GM04503 (cell line): ENCODE results near the gene IFNGR1.
A peak's percentile ranks its signal among the peaks of the same experiment; 100 is the strongest.

ENCODE experiments used
- DNase-seq: peaks from one replicate; pipeline ENCODE4 v3.0.0-alpha.2; 2012; ENCODE audit warnings: low read depth

IFNGR1 gene

DNA sequence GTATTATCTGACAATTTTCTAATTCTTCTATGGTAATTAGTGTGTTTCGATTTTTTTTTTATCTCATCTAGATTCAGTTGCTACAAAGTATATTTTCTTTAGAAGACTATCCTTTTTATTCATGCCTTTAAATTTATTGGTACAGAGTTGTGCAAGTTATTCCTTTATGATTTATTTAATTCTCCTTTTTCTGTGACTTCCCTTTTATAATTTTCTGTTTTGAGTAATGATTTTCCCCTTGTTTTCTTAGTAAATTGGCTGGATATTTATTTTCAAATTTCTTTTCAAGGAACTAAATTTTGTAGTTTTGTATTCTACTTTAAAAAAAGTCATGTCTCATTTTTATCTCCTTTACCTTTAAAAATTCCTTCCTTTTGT is 43.3 kb downstream of the IFNGR1 start:
- DNase-seq: no peak

DNA sequence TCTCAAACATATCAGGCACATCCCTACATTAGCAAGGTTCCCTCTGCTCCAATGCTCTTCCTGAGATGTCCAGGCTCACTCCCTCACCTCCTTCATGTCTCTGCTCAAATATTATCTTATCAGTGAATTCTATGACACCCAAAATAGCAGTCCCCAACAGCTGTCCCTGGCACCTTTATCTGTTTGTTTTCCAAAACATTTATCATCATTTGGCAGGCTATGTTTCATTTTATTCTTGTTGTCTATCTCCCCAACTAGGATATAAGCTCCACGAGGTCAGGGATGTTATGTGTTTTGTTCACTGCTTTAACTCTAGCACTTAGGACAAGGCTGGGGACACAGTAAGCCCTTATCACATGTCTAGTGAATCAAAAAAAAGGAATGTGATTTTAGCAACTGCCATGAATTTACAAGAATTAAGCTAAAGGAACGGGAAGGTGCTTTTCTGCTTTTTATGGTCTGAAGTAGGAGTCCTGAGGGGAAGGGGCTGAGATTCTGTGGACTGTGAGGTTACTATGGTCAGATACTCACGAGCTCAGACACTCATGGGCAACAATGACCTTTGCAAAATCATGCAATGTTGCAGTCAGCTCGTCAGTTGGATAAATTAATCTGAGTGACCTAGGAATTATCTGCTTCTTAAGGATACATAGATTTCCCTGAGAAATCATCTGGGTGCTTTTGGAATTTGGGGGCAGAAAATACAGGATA is 43.9 kb downstream of the IFNGR1 start:
- no peak for DNase-seq

DNA sequence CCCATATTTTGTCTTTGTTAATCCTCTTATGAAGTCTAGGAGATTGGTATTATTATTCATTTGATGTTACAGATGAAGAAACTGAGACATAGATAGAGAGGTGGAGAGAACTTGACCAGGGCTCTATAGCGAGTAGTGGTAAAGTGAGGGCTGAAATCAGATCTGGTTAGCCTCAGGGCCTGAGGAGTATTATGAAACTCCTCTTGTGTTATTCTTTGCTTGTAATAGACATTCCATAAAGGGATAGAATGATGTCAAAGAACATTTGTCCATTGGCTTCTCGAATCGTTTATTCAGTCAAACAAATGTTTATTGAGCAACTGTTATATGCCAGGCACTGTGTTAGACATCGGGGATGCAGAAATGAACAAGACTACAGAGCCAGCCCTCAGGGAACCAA is 45.7 kb downstream of the IFNGR1 start, which contains the start of gene IL22RA2:
Gene IL22RA2 (minus strand): TSS at position 144 of the 400 bp plus-strand sequence. CDS start 11,895 bp downstream, outside the sequence.
- DNase-seq: no peak

DNA sequence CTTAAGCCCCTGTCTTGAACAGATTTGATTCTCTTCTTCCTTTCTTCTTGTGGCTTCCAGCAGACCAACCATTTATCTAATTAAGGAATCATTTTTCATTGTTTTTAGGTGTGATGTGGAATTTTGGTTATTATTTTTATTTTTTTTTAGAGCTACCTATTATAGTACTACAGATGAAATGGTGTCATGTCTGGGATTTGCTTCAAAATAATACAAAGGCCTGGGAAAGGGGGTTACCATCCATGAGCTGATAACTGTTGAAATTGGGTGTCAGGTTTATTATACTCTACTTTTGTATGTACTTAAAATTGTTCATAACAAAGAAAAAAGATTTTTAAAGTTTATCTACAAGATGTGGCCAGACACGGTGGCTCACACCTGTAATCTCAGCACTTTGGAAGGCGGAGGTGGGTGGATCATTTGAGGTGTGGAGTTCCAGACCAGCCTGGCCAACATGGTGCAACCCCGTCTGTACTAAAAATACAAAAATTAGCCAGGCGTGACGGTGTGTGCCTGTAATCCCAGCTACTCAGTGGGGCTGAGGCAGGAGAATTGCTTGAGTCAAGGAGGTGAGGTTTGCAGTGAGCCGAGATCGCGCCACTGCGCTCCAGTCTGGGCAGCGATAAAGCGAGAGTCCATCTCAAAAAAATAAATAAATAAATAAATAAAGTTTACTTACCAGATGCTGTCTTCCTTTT is 46.3 kb downstream of the IFNGR1 start:
- no peak for DNase-seq

DNA sequence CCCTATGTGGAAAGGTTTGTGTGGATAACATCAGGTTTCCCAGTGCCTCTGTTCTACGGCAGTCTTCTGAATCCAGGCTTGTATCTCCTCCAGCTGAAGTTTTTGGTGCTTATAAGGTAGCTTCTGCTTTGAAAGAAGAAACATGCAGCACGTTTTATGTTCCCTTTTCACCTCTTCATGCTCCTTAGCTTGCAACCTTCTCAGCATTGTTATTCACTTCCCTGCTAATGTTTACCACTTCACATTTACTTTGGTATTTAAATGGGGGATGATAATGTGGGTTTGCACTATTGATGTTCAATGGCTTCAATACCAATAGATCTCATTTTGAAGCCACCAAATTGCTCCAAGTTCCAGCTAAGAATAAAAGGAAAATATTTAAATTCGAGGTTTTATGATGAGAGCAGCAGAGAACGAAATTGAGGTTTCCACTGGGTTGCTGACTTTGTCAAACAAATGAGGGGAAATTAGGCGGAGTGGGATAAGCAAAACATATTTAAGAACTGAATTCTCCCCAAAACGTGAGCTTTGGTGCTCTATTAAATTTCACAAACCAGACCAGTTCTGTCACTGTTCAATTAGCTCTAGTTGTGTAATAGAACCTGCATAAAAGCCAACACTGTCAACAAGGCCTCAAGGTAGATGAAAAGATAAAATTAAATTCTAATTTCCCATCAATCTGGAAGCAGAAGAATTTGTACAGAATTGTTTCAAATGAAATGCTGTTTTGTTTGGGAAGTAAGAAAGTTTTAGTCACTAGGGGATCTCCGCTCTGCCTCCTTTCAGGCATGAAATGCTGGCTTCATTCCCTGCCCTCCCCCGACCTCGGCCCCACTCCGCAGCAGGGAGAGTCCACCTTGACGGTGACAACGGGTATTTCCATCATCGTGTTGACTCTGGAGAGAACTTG is 47.1 kb downstream of the IFNGR1 start:
- DNase-seq: no peak

DNA sequence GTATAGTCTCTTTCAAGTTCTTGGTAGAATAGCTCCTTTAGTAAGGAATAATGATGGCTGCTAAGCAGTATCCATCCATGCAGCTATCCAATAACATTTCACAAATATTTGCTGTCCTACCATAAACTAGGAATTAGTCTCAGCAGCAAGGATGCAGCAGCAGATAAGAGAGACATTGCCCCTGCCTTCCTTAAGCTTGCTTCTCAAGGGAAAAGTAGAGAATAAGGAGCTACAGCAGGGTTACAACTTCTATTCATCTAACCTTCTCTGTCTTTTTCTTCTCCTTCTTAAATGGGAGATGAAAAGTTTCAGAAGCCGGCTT is 48.2 kb downstream of the IFNGR1 start:
- no peak for DNase-seq

DNA sequence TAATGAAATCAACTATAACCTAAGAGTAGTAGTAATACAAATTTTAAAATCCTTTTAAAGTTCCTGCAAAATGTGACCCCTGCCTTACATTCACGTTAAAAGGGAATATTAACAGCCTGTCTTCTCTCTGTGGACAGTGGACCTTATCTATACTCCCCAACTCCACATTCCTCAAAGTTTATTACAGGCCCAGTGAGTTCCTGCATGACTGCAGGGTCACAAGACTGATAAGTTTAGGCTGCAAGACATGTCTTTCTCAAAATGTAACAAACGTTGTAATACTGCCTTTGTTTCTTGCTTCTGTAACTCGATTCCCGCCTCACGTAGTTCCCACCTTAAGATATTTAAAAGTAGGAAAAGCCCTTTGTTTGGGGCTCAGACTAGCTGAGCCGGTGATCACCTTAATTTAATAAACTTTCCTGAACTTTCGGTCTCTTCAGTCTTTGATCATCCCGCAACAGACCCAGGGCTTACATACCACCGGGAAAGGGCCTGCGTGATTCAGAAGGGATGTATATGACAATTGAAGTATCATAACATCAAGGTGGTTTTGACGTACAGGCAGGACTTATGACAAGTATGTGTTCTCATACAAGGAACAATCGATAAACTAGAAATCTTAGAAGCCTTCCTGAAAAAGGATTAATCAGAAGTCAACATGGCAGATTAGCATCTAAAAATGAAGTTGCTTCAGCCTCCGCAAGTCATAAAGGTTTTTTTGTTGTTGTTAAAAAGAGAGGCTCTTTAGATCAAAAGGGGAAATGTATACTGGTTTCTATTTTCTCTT is 48.7 kb downstream of the IFNGR1 start:
- no peak for DNase-seq

DNA sequence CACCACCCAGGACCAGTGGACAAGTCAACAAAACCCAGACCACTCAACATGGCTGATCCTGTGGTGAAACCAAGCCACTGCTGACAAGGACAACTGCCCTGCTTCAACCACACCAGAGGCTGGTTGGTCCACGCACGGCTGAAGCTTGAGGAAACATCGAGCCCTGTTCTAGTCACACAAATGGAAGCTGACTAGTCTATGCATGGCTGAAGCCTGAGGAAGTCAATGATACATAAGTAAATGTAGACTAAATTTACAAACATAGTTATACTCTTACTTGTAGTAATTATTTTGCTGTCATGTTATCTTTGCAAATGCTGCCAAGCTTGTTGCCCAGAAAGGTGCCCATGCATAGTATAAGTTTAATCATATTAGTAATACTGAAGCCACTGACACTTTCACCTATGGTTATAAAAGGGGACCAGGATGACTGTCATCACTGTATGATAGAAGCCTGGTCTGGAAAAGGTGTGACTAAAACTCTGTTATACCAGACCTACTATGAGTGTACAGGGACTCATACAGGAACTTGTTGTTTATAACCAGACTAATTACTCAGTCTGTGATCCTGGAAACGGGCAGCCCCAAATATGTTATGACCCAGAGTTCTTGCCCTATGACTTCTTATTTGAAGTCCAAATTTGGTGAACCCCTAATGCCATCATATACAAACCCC is 51.3 kb downstream of the IFNGR1 start:
- no peak for DNase-seq

DNA sequence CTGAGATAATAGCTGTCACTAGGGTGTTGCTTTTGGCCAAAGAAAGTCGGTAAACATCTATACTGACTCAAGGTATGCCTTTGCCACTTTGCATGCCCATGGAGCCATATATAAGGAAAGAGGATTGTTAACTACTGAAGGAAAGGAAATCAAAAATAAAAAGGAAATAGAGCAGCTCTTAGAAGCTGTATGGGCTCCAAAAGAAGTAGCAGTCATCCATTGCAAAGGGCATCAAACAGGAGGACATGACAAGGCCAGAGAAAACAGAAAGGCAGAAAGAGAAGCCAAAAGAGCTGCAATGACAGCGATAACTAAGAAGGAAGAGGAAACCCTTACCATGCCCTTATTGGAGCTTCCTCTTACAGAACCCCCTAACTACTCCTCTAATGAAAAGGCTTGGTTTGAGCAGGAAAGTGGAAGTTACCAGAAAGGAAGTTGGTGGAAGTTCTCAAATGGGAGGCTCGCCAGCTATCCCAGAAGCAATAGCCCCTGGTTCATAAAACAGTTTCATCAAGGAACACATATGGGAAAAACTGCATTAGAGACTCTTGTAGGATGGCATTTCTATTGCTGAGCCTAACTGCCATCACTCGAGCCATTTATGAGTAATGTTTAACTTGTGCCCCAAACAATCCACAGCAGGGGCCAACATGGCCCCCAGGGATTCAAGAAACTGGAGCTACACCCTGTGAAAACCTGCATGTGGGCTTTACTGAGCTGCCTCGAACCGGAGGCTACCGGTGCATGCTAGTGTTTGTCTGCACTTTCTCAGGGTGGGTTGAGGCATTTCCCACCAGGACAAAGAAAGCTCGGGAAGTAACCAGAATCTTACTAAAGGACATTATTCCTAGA is 52.7 kb downstream of the IFNGR1 start:
- DNase-seq: no peak

DNA sequence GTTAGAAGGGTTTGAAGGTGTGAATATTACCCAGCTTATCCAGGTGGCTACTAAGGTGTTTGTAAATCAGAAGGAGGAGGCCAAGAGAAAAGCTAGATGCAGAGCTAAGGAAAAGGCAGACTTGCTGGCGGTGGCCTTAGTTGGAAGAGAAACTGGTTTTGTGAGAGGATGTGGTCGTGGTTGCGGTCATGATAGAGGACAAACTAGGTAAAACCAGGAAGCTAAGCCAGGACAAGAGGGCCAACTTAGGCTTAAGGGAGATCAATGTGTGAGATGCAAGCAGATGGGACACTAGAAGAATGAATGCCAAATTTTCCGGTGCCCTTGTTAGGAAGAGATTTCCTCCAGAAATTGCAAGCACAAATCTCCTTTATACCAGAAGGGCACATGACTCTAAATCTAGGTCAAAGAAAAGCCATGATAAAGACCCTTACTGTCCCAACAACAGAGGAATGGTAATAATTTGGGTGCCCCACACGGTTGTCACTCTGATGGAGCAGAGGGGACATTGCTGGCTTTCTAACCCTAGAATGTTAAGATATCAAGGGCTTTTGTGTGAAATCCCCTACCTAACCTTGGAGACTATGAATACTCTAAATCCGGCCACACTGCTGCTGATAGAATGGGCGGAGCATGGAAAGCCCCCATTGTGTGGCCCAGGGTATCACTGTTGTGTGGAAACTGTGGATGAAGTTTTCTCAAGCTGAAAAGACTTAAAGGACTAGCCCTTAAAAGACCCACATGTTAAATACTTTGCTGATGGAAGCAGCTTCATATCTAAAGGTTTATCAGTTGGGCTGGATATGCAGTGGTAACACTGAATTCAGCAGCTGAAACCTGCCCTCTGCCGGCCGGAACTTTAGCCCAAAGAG is 53.6 kb downstream of the IFNGR1 start:
- no peak for DNase-seq

DNA sequence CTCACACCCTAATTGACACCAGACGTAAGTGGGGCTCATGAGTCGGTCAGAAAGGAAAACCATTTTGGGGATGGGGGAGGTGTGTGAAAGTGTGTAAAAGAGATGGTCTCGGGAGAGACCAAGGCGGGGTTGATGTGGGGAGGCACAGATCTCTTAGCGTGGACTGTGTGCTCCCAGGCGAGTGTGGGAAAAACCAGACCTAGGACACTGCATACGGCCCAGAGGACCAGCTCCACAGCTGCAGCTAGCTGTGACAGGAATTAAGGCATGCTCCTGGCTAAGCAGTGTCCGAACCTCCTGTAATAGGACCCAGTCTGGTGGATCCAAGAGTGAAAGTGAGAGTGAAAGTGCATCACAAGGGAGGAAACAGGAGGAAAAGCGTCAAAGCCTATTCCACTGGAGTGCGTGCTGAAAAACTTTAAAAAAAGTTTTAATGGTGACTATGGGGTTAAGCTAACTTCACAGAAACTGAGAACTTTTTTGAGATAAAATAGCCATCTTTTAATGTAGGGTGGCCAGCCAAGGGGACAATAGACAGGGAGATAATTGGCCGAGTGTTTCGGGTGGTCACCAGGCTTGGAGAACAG is 55.4 kb downstream of the IFNGR1 start:
- DNase-seq: no peak

DNA sequence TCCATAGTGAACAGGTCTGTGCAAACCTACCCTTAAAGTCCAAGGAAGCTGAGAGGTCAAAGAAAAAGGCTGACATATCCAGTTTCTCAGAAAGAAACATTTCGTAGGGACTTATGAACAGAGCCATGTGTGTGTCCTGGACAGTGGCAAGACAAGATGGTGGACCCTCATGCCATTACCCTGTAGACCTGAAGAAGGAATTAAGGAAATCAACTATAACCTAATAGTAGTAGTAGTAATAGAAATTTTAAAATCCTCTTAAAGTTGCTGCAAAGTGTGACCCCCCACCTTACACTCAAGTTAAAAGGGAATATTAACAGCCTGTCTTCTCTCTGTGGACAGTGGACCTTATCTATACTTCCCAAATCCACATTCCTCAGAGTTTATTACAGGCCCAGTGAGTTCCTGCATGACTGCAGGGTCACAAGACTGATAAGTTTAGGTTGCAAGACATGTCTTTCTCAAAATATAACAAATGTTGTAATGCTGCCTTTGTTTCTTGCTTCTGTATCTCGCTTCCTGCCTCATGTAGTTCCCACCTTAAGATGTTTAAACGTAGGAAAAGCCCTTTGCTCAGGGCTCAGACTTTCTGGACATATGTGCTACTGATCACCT is 56.4 kb downstream of the IFNGR1 start:
- DNase-seq: no peak

DNA sequence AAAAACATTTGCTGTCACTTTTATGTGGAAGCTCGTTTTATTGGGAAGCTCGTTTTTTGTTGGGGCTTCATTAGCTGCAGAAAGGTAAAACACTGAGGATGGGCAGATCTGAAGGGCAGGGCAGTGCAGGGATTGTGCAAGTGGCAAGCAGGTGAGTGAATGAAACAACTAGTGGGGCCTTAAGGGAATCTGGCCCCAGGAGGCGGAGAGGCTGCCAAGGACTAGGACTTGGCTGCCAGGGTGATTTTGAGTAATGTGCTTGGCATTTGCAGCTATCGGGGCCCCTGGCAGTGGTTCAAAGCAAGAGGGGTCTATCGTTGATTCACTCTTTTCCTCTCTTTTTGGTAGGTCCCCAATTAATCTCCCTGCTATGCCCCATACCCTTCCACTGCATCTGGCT is 57.2 kb downstream of the IFNGR1 start:
- DNase-seq: no peak

DNA sequence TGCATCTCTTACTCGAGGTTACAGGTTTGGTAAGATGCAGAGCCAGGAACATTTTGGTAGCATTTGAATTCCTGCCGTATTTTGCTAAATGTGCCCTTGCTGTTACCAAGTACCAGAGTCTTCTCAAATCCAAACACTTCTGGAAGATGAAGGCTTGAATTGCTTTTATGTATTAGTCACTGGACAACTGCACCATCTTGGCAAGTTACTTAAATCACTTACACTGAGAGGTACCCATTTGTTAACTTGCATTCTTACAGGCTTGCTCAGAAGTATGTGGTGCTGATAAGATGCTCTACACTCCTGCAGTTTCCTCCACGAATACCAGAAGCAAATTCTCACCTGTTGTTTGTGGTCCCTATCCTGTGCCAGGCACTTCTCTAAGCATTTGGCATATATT is 58.4 kb downstream of the IFNGR1 start:
- no peak for DNase-seq

DNA sequence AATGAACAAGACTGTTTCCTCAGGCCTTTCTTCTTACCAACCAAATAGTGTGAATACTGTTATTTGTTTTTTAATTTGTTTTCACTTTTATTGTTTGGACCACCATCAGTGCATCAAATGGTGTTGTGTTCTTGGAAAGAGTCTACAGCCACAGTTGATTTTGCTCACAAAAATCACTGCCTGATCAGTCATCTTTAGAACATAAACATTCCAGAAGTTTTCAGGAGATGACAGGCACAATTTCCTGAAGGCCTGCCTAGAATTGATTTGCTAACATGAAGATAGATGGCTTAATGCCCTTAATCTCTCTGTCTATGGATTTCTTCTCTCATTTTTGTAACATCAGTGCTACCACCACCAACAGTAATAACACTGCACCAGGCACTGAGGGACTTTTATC is 59.3 kb downstream of the IFNGR1 start:
- no peak for DNase-seq

DNA sequence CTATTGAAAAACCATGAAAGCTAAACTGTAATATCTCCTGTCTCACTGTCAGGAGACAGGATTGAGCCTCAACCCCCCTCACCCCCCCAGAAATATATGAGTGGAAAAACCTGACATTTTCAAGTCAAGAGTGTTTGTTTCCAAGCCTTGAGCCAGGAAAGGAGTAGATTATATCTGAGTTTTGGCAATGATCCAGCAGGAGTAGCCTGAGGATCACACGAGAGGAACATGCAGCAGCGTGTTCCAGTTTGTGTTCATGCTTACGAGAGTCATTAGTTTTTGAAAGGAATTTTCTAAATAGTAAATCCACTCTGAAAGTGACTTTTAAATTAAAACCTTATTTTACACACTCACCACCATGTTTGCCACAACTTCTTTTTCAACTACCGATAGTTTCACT is 61.6 kb downstream of the IFNGR1 start:
- no peak for DNase-seq

DNA sequence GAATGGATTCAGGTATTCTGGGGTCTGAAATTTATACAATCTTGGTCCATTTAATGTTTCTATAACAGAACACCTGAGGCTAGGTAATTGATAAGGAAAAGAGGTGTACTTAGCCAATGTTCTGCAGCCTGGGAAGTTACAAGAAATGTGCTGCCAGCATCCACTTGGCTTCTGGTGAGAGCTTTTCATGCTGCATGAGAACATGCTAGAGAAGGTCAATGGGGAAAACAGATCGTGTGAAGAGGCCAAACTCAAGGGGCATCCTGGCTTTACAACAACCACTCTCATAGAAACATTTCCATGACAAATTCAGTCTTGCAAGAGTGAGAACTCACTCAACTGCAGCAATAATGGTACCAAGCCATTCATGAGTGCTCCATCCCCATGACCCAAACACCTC is 62.5 kb downstream of the IFNGR1 start:
- DNase-seq: no peak

DNA sequence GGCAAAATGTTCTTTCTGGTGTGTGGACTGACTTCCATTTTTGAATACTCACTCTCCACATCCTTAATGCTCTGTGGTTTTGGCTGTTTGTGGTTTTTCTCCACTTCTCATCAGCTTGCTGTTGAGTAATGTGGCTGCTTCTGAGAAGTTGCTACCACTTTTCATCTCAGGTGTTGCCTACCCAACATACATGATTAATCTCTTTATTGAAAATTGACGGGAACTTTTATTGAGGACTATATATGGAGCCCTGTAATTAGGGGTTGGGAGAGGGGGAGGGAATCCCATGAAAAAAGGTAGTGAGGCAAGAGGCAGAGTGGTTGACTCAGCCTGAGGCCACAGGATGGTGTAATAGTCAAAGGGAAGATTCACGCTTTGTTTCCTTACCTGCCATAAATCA is 63.4 kb downstream of the IFNGR1 start:
- peak; percentile 11 for DNase-seq

DNA sequence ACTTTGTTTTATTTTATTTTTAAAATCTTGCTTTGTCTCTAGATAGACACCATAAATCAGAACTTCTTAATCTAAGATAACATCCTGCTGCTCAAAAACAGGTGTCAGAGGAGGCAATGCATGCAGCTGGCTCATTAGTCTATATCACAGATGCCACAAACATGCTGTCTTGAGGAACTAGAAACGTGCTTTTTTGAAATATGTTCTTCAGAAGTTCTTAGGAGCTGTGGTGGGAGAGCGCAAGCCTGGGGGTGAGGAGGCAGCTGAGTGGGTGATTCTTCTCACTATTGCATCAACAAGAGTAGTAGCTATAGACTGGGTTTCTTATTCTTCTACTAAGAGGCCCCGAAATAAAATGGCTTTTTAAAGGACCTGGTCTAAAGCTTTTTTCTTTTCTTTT is 69.1 kb downstream of the IFNGR1 start:
- no peak for DNase-seq
